ACHN (cell line): Measurements from ENCODE around the gene ITGA7.
"Not testable (repeated sequence)": the region's sequence is repeated elsewhere in the genome, so short reads cannot be mapped to it uniquely, and the experiment has no call there.

Source experiments
- DNase-seq: peaks from one replicate; pipeline ENCODE4 v3.0.0-alpha.2; 2015
- in situ Hi-C: cut with HindIII; loops from 2 replicates; pipeline ENCODE4 v1.10.0; 2017; ENCODE audit warnings: low sequenced_read_pairs, low pct_ligation_motif_present, low pct_unique_long_range_greater_than_20kb

ITGA7 gene

DNA sequence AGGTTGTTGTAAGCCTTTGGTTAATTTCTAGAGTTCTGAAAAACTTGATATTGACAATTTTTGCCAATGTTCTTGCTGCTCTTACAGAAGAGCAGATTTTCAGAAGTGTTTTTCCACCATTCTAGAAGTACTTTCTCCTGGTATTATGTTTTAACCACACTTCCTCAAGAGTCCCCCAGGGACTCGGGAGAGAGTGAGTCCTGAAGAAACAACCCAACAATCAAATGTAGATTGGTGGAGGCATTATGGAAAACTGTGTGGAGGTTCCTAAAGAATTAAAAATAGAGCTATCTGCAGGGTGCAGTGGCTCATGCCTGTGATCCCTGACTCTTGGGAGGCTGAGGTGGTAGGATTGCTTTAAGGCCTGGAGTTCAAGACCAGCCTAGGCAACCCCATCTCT is 44.3 kb downstream of the ITGA7 start:
- in situ Hi-C loops, result no loop called here
- no peak for DNase-seq

DNA sequence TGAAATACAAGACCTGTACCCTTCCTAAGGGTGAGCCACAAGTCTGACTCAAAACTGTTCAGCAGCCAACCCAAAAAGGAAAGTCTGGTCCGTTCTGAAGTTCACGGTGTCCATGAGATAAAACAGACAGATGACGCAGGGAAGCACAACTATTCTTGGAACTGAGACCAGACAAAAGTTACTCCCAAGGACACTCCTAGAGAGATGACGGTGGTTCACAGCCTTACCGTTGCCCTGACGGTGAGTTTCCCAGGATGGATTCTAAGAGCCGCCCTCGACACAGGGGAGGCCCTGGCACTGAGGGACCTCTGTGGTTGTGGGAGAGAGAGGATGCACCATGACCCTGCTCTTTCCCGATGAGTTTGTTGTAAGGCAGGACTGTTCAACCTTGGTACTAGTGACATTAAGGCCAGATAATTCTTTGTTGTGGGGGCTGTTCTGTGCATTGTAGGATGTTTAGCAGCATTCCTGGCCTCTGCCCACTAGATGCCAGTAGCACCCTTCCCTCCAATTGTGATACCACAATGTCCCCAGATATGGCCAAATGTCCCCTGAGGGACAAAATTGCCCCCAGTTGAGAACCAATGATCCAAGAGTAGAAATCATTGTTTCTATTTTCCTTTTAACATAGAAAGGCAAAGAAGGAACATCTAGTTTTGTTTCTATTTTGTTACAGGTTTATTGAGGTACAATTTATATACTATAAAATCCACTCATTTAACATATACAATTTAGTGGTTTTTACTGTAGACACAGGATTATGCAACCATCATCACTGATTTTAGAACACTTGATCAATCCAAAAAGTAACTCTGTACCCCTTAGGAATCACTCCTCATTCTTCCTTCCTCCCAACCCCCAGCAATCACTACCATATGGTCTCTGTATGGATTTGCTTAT is 48.0 kb downstream of the ITGA7 start:
- in situ Hi-C loops, result no loop called here

DNA sequence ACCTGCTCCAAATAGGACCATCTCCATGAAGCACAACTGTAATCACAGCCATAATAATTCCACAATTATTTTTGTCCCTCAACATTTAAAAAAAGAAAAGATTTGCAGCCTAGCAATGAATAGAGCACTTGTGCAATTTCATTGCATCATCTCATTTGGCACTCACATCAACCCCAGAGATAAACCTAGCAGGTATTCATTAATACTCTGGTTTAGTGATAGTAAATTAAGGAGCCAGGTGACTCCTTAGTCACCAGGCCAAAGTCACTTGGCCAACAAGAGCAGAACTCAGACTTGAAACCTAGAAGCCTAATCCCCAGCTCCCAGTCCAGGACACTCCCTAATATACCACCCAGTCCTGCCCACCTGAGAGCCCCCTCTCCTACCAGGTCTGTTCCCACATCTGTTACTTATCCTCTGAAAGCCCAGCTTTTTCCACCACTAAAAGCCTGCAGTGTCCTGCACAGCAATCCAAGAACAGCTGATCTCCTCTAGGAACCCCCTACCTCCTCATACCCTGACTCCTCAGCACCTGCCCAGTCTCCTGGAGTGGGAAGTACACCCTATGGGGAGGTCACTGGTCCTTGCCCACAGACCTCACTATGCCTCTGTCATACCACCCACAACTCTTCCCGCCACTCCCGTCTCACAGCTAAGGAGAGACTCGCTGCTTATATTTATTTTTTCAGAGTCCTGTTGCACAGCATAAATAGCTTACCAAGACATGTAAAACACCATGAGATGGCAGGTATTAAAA is 48.9 kb downstream of the ITGA7 start:
- no peak for DNase-seq
- in situ Hi-C loops, result no loop called here

More for the DNA sequence above, 48.0 kb downstream of the ITGA7 start:
- DNase-seq, result peak; percentile 43

DNA sequence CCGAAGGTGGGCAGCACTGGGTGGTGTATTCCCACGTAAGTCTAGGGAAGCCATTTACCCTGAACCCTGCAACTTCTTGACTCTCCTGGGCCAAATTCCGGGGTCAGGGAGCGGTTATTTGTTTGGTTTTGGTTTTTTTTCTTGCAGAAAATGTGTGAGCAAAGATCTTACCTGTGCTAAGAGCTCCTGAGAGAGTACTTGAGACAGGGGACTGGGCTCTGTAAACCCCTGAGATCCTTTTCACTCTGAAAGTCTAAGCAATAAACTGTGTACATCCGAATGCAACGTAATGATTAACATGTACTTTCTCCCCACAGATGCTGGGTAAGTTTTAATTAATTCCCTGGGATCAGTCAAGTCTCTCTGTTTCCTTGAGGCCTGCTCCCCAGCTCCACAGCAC is 49.5 kb downstream of the ITGA7 start:
- in situ Hi-C loops, result no loop called here
- no peak for DNase-seq

DNA sequence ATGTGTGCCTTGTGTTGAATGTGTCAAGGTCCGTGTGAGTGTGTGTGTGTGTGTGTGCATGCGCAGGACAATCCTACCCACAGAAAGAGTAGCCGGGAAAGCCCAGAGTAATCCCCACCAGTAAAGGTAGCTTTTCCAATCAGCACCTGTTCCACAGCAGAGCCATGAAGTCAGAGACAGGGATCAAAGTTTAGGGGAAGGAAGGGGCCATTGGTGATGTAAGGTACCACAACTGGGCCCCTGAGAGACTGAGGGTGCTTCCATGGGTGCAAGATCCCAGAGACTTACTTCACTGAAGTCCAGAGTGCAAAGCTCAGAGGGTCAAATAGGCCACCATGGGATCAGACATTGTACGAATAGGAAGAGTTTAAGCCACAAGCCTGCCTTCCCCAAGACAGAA is 50.5 kb downstream of the ITGA7 start:
- DNase-seq, result no peak
- in situ Hi-C loops, result no loop called here

DNA sequence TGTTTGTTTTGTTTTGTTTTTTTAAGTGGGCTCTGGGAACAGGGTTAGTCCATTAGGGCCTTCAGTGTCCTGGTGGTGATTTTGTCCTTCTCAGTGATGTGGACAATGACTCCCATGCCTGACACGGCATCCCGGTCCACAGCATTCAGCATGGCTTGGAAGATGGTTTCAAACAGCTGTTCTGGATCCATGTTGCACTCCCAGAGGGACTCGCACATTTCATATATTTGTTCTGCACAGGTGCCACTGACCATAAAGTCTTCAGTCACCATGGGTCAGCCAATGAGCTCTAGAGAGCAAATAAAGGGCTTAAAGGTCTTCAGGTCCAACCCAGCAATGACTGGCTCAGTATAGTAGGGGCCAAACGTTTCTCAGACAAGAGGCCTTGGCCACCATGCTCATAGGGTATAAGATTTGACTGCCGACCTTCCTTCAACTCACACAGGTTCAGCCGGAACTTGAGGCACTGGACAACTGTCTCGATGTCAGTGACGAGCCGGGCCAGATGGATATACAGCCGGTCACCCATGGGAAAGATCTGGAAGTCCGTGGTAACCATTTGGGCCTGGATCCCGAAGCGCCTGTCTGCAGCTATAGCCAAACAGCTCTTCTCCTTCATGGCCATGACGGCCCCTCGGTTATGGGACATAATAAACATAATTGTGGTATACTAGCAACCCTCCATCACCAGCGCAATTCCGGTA is 53.0 kb downstream of the ITGA7 start:
- in situ Hi-C loops, result no loop called here
- no peak for DNase-seq

DNA sequence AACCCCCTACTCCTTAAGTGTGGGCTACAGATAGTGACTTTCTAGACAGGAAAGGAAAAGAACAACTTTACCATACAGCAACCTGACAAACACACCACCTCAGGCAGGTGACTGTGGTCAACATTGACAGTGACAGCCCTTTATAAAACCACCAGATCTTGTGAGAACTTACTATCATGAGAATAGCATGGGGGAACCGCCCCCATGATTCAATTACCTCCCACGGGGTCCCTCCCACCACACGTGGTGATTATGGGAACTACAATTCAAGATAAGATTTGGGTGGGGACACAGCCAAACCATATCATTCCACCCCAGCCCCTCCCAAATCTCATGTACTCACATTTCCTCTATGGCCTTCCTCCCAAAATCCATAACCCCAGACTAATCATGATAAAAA is 54.7 kb downstream of the ITGA7 start:
- in situ Hi-C loops, result no loop called here
- no peak for DNase-seq

DNA sequence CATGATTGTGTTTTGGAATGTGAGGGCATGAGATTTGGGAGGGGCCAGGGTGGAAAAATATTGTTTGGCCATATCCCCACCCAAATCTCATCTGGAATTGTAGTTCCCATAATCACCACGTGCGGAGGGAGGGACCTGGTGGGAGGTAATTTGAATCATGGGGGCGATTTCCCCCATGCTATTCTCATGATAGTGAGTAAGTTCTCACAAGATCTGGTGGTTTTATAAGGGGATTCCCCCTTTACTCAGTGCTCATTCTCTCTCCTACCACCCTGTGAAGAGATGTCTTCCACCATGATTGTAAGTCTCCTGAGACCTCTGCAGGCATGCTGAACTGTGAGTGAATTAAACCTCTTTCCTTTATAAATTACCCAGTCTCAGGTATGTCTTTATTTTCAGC is 55.4 kb downstream of the ITGA7 start:
- in situ Hi-C loops, result no loop called here
- DNase-seq, result no peak

DNA sequence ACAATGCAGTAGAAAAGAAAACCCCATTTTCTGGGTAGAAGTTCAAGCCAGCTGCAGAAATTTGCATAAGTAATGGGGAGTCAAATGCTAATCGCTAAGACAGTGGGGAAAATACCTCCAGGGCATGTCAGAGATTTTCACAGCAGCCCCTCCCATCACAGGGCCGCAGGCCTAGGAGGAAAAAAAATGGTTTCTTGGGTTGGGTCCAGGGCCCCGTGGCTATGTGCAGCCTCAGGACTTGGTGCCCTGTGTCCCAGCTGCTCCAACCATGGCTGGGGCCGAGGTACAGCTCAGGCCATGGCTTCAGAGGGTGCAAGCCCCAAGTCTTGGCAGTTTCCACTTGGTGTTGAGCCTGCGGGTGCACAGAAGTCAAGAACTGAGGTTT is 56.4 kb downstream of the ITGA7 start:
- no peak for DNase-seq
- in situ Hi-C loops, result no loop called here

DNA sequence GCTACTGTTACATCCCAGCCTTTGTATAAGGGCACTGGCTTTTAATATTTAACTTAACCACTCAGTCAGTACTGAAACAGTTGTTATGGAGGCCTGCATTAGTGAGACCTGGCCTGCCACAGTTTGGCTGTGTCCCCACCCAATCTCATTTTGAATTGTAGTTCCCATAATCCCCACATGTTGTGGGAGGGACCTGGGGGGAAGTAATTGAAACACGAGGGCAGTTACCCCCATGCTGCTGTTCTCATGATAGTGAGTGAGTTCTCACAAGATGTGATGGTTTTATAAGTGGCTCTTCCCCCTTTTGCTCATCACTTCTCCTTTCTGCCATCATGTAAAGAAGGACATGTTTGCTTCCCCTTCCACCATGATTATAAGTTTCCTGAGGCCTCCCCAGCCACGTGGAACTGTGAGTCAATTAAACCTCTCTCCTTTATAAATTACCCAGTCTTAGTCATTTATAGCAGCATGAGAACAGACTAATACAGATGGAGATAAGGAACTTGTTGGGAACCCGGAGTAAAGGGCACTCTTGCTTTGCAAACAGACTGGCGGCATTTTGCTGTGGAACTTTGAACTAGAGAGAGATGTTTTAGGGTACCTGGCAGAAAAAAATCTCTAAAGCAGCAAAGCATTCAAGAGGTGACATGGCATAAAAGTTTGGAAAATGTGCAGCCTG is 56.9 kb downstream of the ITGA7 start:
- DNase-seq, result not testable (repeated sequence)

DNA sequence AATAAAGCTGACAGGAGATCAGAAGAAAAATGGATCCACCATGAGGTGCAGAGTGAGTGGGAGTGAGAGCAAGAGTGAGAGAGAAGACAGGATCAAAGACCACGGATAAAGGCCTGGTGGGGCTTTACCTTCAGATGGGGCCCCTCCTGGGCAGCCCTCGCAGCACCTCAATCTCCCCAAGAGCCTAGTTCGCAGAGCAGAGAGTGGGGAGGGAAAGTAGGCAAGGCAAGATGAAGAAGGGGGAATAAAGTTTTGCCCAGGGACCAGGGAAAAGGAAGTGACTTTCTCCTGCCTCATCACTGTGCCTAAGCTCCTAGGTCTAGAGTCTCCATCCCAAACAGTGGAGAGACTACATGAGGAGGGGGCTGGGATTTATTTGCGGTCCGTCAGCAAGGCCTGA is 60.7 kb downstream of the ITGA7 start:
- no peak for DNase-seq
- in situ Hi-C loops, result no loop called here

More for the DNA sequence above, 56.9 kb downstream of the ITGA7 start:
- in situ Hi-C loops, result not testable (repeated sequence)

DNA sequence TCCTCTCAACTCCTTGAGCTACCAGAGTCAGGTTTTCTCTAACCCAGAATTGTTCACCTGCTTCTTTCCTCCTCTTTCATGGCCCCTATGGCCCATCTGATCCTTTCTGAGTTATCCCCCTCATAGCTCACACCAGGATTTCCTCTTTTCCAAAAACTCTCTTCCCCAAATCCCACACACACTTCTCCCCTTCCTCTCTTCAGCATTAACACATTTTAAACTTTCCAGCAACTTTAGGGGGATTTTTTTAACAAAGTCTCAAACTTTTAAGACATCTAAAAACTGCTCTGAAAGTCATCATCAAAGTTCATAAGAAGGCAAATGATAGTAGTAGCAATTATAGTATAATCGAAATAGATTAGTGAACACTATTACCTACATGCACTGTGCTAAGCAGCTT is 63.1 kb downstream of the ITGA7 start:
- no peak for DNase-seq
- in situ Hi-C loops, result no loop called here

DNA sequence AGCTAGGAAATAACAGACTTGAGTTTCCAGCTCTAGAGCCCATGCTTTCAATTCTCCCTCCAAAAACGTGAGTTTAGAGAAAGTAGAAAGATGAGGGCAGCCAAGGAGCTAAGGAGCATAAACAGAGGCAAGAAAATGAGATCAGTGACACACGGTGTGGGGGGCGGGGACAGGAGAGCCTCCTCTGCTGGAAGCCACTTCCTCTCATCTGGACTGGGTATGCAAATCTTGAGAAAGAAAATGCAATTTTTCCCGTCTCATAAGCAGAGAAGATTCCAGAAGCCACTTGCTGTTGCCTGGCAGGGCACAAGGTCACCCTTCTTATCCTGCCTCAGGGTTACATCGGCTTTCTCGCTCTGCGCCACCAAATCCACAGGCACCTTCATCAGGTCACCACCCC is 65.0 kb downstream of the ITGA7 start:
- no peak for DNase-seq

DNA sequence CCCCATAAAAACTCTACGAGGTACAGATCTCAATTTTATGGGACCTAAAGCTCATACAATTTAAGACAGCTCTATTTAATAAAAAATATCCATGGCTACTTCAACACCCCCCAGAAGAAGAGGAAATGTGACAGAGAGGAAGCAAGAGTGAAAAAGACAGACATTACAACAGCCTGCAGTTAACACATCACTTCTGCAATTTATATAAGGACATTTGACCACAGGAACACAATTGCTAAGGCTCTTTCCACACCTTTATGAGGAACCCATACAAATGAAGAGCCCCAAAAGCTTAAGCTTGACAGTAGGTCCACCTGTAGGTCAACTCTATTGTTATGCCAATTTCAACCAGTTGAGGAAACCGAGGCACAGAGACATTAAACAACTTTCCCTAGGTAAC is 65.4 kb downstream of the ITGA7 start:
- DNase-seq, result no peak
- in situ Hi-C loops, result no loop called here

More for the DNA sequence above, 65.0 kb downstream of the ITGA7 start:
- in situ Hi-C loops, result no loop called here

DNA sequence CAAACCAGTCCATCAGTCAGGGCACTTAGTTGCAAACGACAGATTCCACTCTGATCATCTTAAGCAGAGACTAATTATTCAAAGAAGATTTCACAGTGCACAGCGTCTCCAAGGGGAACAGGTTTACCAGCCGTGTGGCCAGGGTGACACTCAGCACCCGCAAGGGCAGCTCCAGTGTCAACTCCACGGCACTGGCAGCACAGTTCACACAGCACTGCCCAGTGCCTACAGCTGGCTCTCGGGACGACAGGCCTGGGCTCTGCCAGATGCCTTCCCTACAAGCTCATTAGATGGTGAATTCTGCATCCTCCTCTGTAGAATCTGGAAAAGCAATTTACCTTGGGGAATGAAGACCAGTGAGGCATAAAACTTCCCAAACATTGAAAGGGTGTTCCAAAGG is 66.1 kb downstream of the ITGA7 start:
- no peak for DNase-seq
- in situ Hi-C loops, result no loop called here

DNA sequence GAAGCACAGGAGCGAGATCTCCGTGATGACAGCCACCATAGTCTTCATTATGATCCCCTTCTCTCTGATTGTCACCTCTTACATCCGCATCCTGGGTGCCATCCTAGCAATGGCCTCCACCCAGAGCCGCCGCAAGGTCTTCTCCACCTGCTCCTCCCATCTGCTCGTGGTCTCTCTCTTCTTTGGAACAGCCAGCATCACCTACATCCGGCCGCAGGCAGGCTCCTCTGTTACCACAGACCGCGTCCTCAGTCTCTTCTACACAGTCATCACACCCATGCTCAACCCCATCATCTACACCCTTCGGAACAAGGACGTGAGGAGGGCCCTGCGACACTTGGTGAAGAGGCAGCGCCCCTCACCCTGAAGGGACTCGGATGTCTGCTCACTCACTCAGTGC is 70.2 kb downstream of the ITGA7 start:
- no peak for DNase-seq
- in situ Hi-C loops, result no loop called here

DNA sequence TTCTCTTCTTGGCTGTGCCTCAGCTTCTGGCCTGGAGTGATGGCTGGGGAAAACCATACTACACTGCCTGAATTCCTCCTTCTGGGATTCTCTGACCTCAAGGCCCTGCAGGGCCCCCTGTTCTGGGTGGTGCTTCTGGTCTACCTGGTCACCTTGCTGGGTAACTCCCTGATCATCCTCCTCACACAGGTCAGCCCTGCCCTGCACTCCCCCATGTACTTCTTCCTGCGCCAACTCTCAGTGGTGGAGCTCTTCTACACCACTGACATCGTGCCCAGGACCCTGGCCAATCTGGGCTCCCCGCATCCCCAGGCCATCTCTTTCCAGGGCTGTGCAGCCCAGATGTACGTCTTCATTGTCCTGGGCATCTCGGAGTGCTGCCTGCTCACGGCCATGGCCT is 70.9 kb downstream of the ITGA7 start, which contains the start of gene OR10P1:
Gene OR10P1 (plus strand): TSS at position 40 of the 400 bp plus-strand sequence. CDS start 0 bp downstream, at position 40.
- DNase-seq, result no peak
- in situ Hi-C loops, result no loop called here

DNA sequence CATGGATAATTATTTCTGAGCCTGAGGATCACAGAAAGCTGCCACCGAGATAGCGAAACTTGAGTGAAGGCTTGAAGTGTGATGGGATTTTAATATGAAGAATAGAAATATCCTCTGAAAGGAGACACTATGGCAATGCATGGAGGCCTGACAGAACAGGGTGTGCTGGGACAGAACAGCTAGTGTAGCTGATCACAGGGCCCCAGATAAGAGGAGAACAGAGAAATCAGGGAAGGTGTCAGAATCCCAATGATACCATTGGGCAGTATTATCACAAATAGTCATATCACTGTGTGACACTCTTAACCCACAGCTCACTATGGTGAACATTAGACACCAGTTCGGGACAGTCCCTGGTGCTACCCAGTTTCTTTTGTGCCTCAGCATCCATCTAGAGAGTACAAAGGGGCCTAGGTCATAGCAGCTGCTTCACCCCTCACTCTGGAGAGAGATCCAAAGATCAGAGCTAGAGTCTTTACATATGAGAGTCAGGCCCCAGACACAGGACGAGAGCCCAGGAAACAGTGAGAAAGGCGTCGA is 71.5 kb downstream of the ITGA7 start:
- no peak for DNase-seq
- in situ Hi-C loops, result no loop called here
